ENCODE results near the gene TAF8. TPM values are rescaled to one million over a fixed set of nuclear protein-coding genes. Genes with fewer than 3 reads are reported as not detected.

The TAF8 gene
- total RNA-seq, 1 donor from 2014 or later, result 55.7 TPM

DNA sequence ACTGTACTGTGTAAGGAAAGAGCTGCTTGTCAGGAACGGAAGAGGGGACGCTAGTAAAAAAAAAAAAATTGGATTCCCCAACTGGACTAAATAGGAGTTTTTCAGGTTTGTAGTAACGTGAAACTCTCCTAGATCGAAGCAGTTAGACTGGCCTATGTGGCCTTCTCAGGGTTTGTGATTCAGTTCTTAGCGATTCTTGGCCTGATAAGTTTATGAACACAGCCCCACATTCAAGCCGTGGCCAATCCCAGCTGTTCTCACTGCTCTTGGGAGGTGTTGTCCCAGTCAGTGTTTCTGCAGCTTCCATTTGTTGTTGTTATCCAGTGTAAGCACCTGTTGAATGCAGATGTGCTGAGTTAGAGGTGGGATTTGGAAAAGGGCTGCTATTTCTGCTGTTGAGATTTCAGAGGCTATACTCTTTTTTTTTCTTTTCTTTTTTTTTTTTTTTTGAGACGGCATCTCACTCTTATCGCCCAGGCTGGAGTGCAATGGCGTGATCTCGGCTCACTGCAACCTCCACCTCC, 29.7 kb downstream of the TAF8 start:
- peaks cover 66% of the 10 kb centered on the region for H3K36me3 Mint-ChIP-seq (ENCODE audit: low read depth)
- ChIA-PET POLR2A (interaction anchor here (0.6 kb wide), 1 partner anchor 50 kb away, joined by 3 read pairs; no protein-coding TSS in a partner anchor), CTCF (interaction anchor here (0.6 kb wide), 1 partner anchor 476 kb away, joined by 3 read pairs; no protein-coding TSS in a partner anchor)
- intact Hi-C loops (cut with micrococcal nuclease), result no loop called here
- no peak overlapping the region for H3K27ac Mint-ChIP-seq
- no peak overlapping the region for H3K4me3 Mint-ChIP-seq
- no peaks in the 10 kb centered on the region for H3K27me3 Mint-ChIP-seq
- peaks cover 6% of the 10 kb centered on the region for H3K4me1 Mint-ChIP-seq
- TF ChIP-seq, protein P1, sequence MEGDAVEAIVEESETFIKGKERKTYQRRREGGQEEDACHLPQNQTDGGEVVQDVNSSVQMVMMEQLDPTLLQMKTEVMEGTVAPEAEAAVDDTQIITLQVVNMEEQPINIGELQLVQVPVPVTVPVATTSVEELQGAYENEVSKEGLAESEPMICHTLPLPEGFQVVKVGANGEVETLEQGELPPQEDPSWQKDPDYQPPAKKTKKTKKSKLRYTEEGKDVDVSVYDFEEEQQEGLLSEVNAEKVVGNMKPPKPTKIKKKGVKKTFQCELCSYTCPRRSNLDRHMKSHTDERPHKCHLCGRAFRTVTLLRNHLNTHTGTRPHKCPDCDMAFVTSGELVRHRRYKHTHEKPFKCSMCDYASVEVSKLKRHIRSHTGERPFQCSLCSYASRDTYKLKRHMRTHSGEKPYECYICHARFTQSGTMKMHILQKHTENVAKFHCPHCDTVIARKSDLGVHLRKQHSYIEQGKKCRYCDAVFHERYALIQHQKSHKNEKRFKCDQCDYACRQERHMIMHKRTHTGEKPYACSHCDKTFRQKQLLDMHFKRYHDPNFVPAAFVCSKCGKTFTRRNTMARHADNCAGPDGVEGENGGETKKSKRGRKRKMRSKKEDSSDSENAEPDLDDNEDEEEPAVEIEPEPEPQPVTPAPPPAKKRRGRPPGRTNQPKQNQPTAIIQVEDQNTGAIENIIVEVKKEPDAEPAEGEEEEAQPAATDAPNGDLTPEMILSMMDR (IDR thresholded peaks at IDR 0.05), result no peak
- DNase-seq (no peak), ATAC-seq (ENCODE audit: low read depth) (no peak)
- H3K9me3 Mint-ChIP-seq, result no peaks in the 10 kb centered on the region

DNA sequence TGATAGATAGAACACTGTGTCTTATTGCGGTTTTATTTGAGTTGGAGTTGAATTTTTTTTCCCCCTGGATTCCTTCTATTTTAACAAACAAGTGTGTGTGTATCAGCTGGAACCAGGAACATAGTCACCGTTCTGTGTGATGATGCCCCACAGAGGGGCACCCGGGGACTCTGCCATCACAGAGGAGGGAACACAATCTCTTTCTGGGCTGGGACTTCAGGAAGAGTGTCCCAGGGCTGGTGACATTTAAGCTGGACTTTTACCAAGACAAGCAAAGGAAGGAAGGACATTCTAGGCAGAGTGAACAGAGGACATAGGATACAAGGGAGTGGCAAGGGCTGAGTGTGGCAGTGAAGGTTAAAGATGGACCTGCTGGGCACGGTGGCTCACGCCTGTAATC, 33.2 kb downstream of the TAF8 start:
- ATAC-seq (ENCODE audit: low read depth) (no peak), DNase-seq (no peak)
- Mint-ChIP-seq H3K27ac (no peak overlapping the region), H3K4me1 (peaks cover 6% of the 10 kb centered on the region), H3K9me3 (no peaks in the 10 kb centered on the region), H3K27me3 (no peaks in the 10 kb centered on the region), H3K36me3 (ENCODE audit: low read depth) (peaks cover 42% of the 10 kb centered on the region), H3K4me3 (no peak overlapping the region)
- ChIA-PET POLR2A (no interaction called here), CTCF (interaction anchor here (0.6 kb wide), 1 partner anchor 469 kb away, joined by 3 read pairs; no protein-coding TSS in a partner anchor)
- intact Hi-C loops (cut with micrococcal nuclease), result no loop called here
- TF ChIP-seq, protein P1 (IDR thresholded peaks at IDR 0.05), result no peak

DNA sequence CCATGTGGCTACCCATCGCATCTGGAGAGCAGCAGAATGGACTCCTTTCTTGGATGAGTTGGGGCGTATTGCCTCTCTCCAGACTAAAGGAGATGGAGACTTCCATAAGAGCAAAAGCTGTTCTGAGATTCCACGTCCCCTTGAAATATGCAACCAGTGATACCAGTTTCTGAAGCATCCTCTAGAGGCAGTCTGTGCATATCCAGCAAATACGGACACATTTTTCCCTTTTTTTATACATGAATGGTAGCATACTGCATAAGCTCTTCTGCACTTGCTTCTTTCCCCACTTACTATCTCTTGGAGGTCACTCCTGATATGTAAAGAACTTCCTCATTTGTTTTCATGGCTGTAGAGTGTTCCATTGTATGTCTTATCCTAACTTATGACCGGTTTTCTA, 34.6 kb downstream of the TAF8 start:
- no peaks in the 10 kb centered on the region for H3K9me3 Mint-ChIP-seq
- intact Hi-C loops (cut with micrococcal nuclease), result no loop called here
- peaks cover 6% of the 10 kb centered on the region for H3K4me1 Mint-ChIP-seq
- H3K27me3 Mint-ChIP-seq, result no peaks in the 10 kb centered on the region
- H3K36me3 Mint-ChIP-seq (ENCODE audit: low read depth), result peaks cover 31% of the 10 kb centered on the region
- no peak overlapping the region for H3K4me3 Mint-ChIP-seq
- TF ChIP-seq, protein P1 (IDR thresholded peaks at IDR 0.05), result no peak
- ChIA-PET POLR2A (no interaction called here), CTCF (no interaction called here)
- DNase-seq, result no peak
- no peak for ATAC-seq (ENCODE audit: low read depth)
- H3K27ac Mint-ChIP-seq, result no peak overlapping the region

DNA sequence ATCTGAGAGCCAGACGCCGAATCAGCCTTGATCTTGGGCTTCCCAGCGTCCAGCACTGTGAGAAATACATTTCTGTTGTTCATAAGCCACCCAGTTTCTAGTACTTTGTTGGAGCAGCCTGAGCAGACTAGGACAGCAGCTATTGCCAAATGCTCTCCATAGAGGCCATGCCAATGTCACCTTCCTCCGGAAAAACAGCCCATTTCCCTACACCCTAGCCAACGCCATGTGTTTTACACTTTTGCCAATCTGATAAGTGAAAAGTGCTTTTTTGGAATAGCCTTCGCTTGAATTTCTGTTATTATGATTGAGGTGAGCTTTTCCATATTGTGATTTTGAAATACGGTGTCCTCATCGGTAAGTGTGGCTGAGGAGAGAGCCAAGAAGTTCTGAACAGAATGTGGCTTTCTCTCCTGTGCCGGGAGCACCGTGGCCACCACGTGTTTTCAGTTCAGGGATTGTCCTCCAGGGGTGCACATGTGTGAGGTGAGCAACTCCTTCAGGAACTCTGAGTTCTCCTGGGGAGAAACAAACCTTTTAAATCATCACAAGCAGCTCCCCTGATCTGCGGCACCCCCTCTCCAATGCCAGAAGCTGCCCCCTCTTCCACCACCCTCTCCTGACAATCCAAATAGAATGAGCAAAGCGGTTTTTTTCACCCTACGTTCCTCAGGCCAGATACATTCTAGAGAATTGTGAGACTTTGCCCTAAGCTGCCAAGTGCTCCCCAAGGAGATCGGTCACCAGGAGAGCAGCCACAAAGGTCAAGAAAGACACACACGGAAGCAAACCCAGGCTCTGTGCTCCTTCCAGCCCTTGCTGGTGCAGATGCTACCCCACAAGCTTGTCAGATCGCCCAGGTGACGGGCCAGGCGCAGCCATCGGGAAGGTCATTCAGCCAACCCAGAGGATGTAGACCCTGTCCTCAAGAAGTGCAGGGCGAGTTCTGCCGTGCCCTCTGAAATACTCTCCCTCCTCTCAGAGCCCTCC, 36.0 kb downstream of the TAF8 start:
- no peak overlapping the region for H3K4me3 Mint-ChIP-seq
- no peaks in the 10 kb centered on the region for H3K27me3 Mint-ChIP-seq
- DNase-seq, result no peak
- peaks cover 23% of the 10 kb centered on the region for H3K36me3 Mint-ChIP-seq (ENCODE audit: low read depth)
- POLR2A ChIA-PET, result no interaction called here
- no peak for ATAC-seq (ENCODE audit: low read depth)
- no peaks in the 10 kb centered on the region for H3K9me3 Mint-ChIP-seq
- TF ChIP-seq, protein P1 (IDR thresholded peaks at IDR 0.05), result no peak
- intact Hi-C loops (cut with micrococcal nuclease), result no loop called here
- H3K27ac Mint-ChIP-seq, result no peak overlapping the region
- CTCF ChIA-PET, result interaction anchor here (1.4 kb wide), 1 partner anchor 18 kb away, joined by 4 read pairs; no protein-coding TSS in a partner anchor
- H3K4me1 Mint-ChIP-seq, result peaks cover 6% of the 10 kb centered on the region

DNA sequence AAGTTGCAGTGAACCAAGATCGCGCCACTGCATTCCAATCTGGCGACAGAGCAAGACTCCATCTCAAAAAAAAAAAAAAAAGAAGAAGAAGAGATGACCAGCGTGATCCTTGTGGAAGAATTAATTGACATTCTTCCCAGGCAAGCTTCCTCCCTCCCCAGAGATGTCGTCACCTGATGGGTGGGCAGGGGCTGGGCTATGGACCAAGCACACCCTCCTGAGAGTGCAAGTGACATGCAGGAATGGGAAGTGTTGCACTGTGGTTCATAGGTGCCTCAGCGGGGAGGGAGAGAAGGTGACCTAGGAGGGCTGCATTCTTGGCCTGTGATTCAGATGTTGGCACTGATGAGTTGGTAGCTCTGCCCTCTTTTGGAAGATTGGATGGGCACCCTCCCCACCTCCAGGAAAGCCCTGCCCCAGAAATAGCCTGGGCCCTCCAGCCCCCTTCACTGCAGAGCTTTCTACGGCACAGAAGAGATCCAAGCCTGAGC, 37.8 kb downstream of the TAF8 start:
- CTCF ChIA-PET, result no interaction called here
- TF ChIP-seq, protein P1 (IDR thresholded peaks at IDR 0.05), result no peak

More for the DNA sequence above, 37.8 kb downstream of the TAF8 start:
- Mint-ChIP-seq H3K36me3 (ENCODE audit: low read depth) (peaks cover 9% of the 10 kb centered on the region), H3K27me3 (no peaks in the 10 kb centered on the region), H3K27ac (no peak overlapping the region), H3K4me3 (no peak overlapping the region), H3K4me1 (peaks cover 3% of the 10 kb centered on the region), H3K9me3 (no peaks in the 10 kb centered on the region)
- DNase-seq (no peak), ATAC-seq (ENCODE audit: low read depth) (no peak)
- intact Hi-C loops (cut with micrococcal nuclease), result no loop called here
- POLR2A ChIA-PET, result no interaction called here

All from activated B cell treated with CpG ODN at 0.5 μM for 24 hours (primary cell).